Osteoblast (primary cell): ENCODE data around the gene SPRING1. TPM values are rescaled to one million over a fixed set of nuclear protein-coding genes. Genes with fewer than 3 reads are reported as not detected.

Experiments used
- DNase-seq: peaks from one replicate; pipeline ENCODE4 v3.0.0; 2011; ENCODE audit warnings: low spot score, mixed read lengths; ENCODE audit not compliant: insufficient read length; ENCODE audit errors: missing footprints
- H2AFZ ChIP-seq: 2 replicates; pipeline ENCODE4 v1.6.0; 2011; ENCODE audit warnings: mild to moderate bottlenecking, low read length
- H3K27ac ChIP-seq: 2 replicates; pipeline ENCODE4 v1.5.1; 2011; ENCODE audit warnings: mild to moderate bottlenecking, low read depth, low read length, moderate library complexity
- H3K27me3 ChIP-seq: 2 replicates; pipeline ENCODE4 v1.6.0; 2012; ENCODE audit warnings: mild to moderate bottlenecking, control low read depth, inconsistent platforms, low read length, moderate library complexity; ENCODE audit not compliant: insufficient read depth
- H3K36me3 ChIP-seq: 2 replicates; pipeline ENCODE4 v1.5.1; 2011; ENCODE audit warnings: mild to moderate bottlenecking, low read length, control low read depth, moderate library complexity; ENCODE audit not compliant: insufficient read depth
- H3K4me1 ChIP-seq: 2 replicates; pipeline ENCODE4 v1.5.1; 2011; ENCODE audit warnings: mild to moderate bottlenecking, low read length, control low read depth, moderate library complexity; ENCODE audit not compliant: insufficient read depth
- H3K4me2 ChIP-seq: 2 replicates; pipeline ENCODE4 v1.6.0; 2011; ENCODE audit warnings: mild to moderate bottlenecking, low read length; ENCODE audit not compliant: insufficient read depth
- H3K4me3 ChIP-seq: fragments of 200-600 bp; sonication (generic); 3 replicates; pipeline ENCODE4 v1.5.1; 2012; ENCODE audit warnings: mild to moderate bottlenecking, low read length, inconsistent platforms; ENCODE audit not compliant: insufficient read depth
- H3K79me2 ChIP-seq: 2 replicates; pipeline ENCODE4 v1.6.0; 2012; ENCODE audit warnings: mild to moderate bottlenecking, low read length, control low read depth, inconsistent platforms; ENCODE audit not compliant: insufficient read depth
- H3K9me3 ChIP-seq: 2 replicates; pipeline ENCODE4 v1.5.1; 2011; ENCODE audit warnings: low read depth, low read length, control low read depth
- H4K20me1 ChIP-seq: 2 replicates; pipeline ENCODE4 v1.6.0; 2012; ENCODE audit warnings: mild to moderate bottlenecking, low read length, control low read depth; ENCODE audit not compliant: insufficient read depth
- total RNA-seq: library from RNA; depleted of rRNA; stranded (reverse); fragments of >200 nt; gene quantifications from 2 replicates; pipeline ENCODE4 v1.2.3, GENCODE V29; 2012
- TF ChIP-seq, protein P1 (sequence below): IDR thresholded peaks from 2 replicates; pipeline ENCODE4 v1.5.1; 2011; ENCODE audit warnings: mild to moderate bottlenecking, low read depth, low read length, moderate library complexity; ENCODE audit errors: extremely low read depth

SPRING1 gene
- total RNA-seq, 1 donor: 29.0 TPM

DNA sequence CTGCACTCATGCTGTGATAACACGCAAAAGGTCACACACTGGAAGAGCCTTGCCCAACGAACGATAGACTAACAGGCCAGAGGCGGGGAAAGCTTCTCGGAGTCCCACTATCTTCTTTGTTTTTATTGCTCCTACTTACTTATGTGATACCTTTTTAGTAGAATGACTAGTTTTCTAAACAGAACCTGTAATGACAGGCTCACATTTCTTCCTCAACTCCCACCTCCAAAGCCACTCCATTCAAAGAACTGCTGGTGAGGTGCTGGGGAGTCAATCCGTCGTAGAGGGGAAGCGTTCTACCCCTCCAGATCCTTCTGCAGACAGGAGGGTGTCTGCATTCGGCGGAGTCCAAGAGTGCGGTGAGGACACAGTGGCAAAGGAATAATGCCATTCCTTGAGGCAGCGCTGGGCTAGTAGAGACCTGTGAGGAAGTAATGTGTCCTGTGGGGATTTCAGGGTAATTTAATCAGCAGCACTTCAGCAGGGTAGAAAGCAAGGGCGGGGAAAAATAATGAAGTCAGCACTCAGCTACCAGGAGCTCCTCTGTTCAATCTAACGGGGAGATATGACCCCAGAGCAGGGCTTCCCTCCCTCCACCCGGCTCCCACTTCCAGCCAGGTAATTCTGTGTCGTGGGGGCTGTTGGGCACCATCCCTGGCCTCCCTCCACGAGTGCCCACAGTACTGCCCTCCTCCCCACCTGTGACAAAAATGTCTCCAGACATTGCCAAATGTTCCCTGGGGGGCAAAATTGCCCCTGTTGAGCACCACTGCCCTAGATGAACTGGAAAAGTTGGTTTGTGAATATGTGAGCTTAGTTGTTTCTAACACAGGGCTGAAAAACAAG is 25.2 kb downstream of the SPRING1 start:
- TF ChIP-seq, protein P1, sequence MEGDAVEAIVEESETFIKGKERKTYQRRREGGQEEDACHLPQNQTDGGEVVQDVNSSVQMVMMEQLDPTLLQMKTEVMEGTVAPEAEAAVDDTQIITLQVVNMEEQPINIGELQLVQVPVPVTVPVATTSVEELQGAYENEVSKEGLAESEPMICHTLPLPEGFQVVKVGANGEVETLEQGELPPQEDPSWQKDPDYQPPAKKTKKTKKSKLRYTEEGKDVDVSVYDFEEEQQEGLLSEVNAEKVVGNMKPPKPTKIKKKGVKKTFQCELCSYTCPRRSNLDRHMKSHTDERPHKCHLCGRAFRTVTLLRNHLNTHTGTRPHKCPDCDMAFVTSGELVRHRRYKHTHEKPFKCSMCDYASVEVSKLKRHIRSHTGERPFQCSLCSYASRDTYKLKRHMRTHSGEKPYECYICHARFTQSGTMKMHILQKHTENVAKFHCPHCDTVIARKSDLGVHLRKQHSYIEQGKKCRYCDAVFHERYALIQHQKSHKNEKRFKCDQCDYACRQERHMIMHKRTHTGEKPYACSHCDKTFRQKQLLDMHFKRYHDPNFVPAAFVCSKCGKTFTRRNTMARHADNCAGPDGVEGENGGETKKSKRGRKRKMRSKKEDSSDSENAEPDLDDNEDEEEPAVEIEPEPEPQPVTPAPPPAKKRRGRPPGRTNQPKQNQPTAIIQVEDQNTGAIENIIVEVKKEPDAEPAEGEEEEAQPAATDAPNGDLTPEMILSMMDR: no peak
- H3K27me3 ChIP-seq: peaks cover 26% of the 10 kb centered on the region
- H4K20me1 ChIP-seq: no peaks in the 10 kb centered on the region
- H3K79me2 ChIP-seq: peaks cover 8% of the 10 kb centered on the region
- H3K27ac ChIP-seq: no peak overlapping the region
- H3K4me3 ChIP-seq: no peak overlapping the region
- H3K9me3 ChIP-seq: no peaks in the 10 kb centered on the region
- no peak overlapping the region for H3K4me2 ChIP-seq
- peaks cover 20% of the 10 kb centered on the region for H3K4me1 ChIP-seq
- H3K36me3 ChIP-seq: peaks cover 19% of the 10 kb centered on the region
- H2AFZ ChIP-seq: no peak overlapping the region
- no peak for DNase-seq

DNA sequence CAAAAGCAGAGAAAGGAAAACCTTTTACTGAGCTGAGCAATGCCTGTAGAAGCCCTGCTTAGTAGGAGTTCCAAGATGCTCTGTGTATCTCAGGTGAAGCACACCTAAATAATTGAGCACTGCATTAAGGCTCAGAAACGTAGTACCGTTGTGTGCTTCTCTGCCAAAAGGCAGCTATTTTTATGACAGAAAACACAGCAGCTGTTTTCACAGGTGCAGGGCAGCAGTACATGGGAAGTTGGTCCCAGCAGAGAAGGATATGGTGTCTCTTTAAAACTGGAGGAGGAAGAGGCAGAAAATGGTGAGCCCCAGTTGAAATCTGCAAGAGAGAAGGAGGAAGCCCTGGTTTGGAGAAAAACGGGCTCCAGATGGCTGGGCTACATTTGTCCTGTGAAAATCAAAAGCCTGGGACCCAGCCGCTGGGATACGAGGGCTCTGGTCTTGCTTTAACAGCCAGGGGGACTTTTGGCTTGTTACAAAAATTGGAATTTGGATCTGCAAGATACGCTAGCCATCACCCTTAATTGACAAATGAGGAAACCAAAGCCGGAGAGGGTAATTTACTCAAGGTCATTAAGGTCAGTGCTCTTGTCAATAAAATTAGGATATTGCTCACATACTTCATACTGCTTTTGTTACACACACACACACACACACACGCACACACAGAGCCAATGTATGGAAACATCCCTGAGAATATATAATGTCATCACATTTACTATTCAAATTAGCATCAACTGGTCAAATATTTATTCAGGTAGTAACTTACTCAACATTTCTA is 27.3 kb downstream of the SPRING1 start:
- Histone ChIP-seq H3K27ac (no peak overlapping the region), H3K36me3 (peaks cover 3% of the 10 kb centered on the region), H3K9me3 (no peaks in the 10 kb centered on the region), H3K4me2 (no peak overlapping the region), H2AFZ (no peak overlapping the region), H3K27me3 (peaks cover 26% of the 10 kb centered on the region), H3K4me1 (peaks cover 15% of the 10 kb centered on the region), H3K79me2 (no peaks in the 10 kb centered on the region), H4K20me1 (no peaks in the 10 kb centered on the region), H3K4me3 (no peak overlapping the region)
- no peak for DNase-seq
- TF ChIP-seq, protein P1: no peak

- TF ChIP-seq, protein P1: no peak
- no peaks in the 10 kb centered on the region for H3K79me2 ChIP-seq
Measured at GRCh38 chr12:116709768-116710167, 28.1 kb downstream of the SPRING1 start.

More at GRCh38 chr12:116709768-116710167, 28.1 kb downstream of the SPRING1 start:
- Histone ChIP-seq H3K36me3 (no peaks in the 10 kb centered on the region), H3K27me3 (peaks cover 26% of the 10 kb centered on the region), H2AFZ (no peak overlapping the region), H3K4me1 (peaks cover 15% of the 10 kb centered on the region), H3K9me3 (no peaks in the 10 kb centered on the region), H3K4me3 (no peak overlapping the region), H3K27ac (no peak overlapping the region), H4K20me1 (no peaks in the 10 kb centered on the region), H3K4me2 (peak overlapping the region; percentile 86)
- DNase-seq: no peak
